Measurements from ENCODE around the gene PLEKHH1.

GRCh38 chr14:67562776-67563150 is 29.7 kb downstream of the PLEKHH1 start:
- TF ChIP-seq POLR2A (IDR thresholded peaks at IDR 0.05) (no peak), CTCF (IDR thresholded peaks at IDR 0.05) (no peak), EP300 (IDR thresholded peaks at IDR 0.05) (no peak)

Measured in tibial nerve (tissue), 4 donors.